ENCODE measurements around the gene CZIB. TPM values are rescaled to one million over a fixed set of nuclear protein-coding genes. Genes with fewer than 3 reads are reported as not detected.

Gene CZIB
- total RNA-seq, 1 experiment from 2014 or later: 43.1 TPM

DNA sequence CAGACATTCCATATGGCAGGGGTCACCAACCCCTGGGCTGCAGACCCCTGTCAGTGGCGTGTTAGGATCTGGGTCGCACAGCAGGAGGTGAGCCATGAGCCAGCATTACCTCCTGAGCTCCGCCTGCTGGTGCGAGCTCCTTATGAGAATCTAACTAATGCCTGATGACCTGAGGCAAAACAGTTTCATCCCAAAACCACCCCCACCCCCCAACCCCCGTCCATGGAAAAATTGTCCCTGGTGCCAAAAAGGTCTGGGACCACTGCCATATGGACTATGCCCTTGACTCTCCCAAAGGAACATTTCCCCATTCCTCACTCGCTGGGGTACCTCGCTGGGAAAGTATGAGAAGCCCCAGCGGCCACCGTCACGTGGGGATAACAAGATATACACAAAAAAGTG is 30.2 kb downstream of the CZIB start:
- no peaks in the 10 kb centered on the region for H3K36me3 ChIP-seq (ENCODE audit: control insufficient read depth in 1 of 2, insufficient read depth in 2 of 2, low read length in 2 of 2)
- no peak for TF ChIP-seq SRF (IDR thresholded peaks at IDR 0.05; ENCODE audit: low read depth)
- no peaks in the 10 kb centered on the region for H3K79me2 ChIP-seq (ENCODE audit: insufficient read depth, low read length)
- POLR2A ChIA-PET: no interaction called here
- no peak for DNase-seq (ENCODE audit: low read depth, low spot score)
- RAD21 ChIA-PET (ENCODE audit: low non-redundant PET in 1 of 2, low total read pairs in 2 of 2, uncharacterized antibody in 2 of 2, unreplicated experiment in 2 of 2): interaction anchor here in 1 of 2 experiments (0.6 kb wide), 1 partner anchor 26 kb away, joined by 5 read pairs; no protein-coding TSS in a partner anchor
- no peak for ATAC-seq
- no peak overlapping the region for H2AFZ ChIP-seq (ENCODE audit: low read depth, low read length, poor library complexity, severe bottlenecking)
- H4K20me1 ChIP-seq (ENCODE audit: insufficient read depth): no peaks in the 10 kb centered on the region
- CTCF ChIA-PET: no interaction called here
- H3K4me1 ChIP-seq (ENCODE audit: control insufficient read depth in 1 of 2, insufficient read depth in 2 of 2, low read length in 2 of 2): peaks cover 0 to 4% of the 10 kb centered on the region in 2 experiments; a peak in 1 of 4 replicates
- no peak overlapping the region for H3K9ac ChIP-seq (ENCODE audit: low read length)
- H3K4me2 ChIP-seq (ENCODE audit: low read length): no peak overlapping the region
- BruUV-seq (replicated peaks): no TSS peak
- H3K27me3 ChIP-seq (ENCODE audit: insufficient read depth, low read length): no peaks in the 10 kb centered on the region
- H3K9me2 ChIP-seq (ENCODE audit: insufficient read depth): no peaks in the 10 kb centered on the region
- no peak overlapping the region for H3K27ac ChIP-seq (ENCODE audit: low read depth, low read length)
- H3K4me3 ChIP-seq (replicated peaks in 1 of 2; ENCODE audit: low read depth in 1 of 2, low read length in 2 of 2): no peak overlapping the region
- intact Hi-C loops (cut with micrococcal nuclease): no loop called here
- no peaks in the 10 kb centered on the region for H3K9me3 ChIP-seq (ENCODE audit: control insufficient read depth in 1 of 2, insufficient read depth in 1 of 2, low read depth in 1 of 2, low read length in 2 of 2)

DNA sequence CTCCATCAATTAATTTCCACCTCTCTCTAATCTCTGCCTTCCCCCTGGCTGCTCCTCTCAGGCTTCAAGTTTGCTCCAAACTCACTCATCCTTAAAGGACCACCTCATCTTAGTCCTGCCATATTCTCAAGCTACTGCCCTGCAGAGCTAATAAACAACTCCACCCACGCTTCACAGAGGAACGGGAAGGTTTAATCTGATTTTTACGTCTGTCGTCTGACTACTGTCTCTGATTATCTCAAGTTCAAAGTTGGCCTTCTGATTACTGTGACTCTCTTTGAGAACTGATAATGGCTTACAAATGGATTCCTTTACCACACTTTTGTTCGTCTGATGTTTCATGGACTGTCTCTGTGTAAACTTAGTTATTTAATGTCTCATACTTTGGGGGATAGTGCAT is 31.4 kb downstream of the CZIB start:
- ChIA-PET CTCF (no interaction called here), RAD21 (ENCODE audit: low non-redundant PET in 1 of 2, low total read pairs in 2 of 2, uncharacterized antibody in 2 of 2, unreplicated experiment in 2 of 2) (no interaction called here), POLR2A (no interaction called here)
- H3K9me3 ChIP-seq (ENCODE audit: control insufficient read depth in 1 of 2, insufficient read depth in 1 of 2, low read depth in 1 of 2, low read length in 2 of 2): no peaks in the 10 kb centered on the region
- TF ChIP-seq ZNF274 (IDR thresholded peaks at IDR 0.05; ENCODE audit: low read depth, low read length): no peak
- TF ChIP-seq, protein P1, sequence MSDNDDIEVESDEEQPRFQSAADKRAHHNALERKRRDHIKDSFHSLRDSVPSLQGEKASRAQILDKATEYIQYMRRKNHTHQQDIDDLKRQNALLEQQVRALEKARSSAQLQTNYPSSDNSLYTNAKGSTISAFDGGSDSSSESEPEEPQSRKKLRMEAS (IDR thresholded peaks at IDR 0.05): no peak
- TF ChIP-seq EZH2 (IDR thresholded peaks at IDR 0.05): no peak
- no peak for TF ChIP-seq CBX3 (IDR thresholded peaks at IDR 0.05; ENCODE audit: low read depth)
- TF ChIP-seq YY1 (IDR thresholded peaks at IDR 0.05; ENCODE audit: extremely low read depth, insufficient replicate concordance, low read depth, low read length): no peak
- TF ChIP-seq RAD21 (IDR thresholded peaks at IDR 0.05; ENCODE audit: low read depth): no peak
- TF ChIP-seq ELF1 (IDR thresholded peaks at IDR 0.05; ENCODE audit: borderline replicate concordance, low read depth): no peak
- TF ChIP-seq TCF7L2 (IDR thresholded peaks at IDR 0.05; ENCODE audit: borderline replicate concordance, extremely low read depth, insufficient read depth, insufficient read length): no peak
- TF ChIP-seq POLR2A (IDR thresholded peaks at IDR 0.05; ENCODE audit: borderline replicate concordance, extremely low read depth, insufficient read depth, insufficient read length): no peak
- no peak for TF ChIP-seq SRF (IDR thresholded peaks at IDR 0.05; ENCODE audit: low read depth)
- TF ChIP-seq JUND (IDR thresholded peaks at IDR 0.05): no peak
- TF ChIP-seq CEBPB (IDR thresholded peaks at IDR 0.05; ENCODE audit: low read depth): no peak
- TF ChIP-seq EGR1 (IDR thresholded peaks at IDR 0.05; ENCODE audit: low read depth): no peak
- no peak for TF ChIP-seq FOSL1 (IDR thresholded peaks at IDR 0.05; ENCODE audit: low read depth)
- H2AFZ ChIP-seq (ENCODE audit: low read depth, low read length, poor library complexity, severe bottlenecking): no peak overlapping the region
- no peak overlapping the region for H3K27ac ChIP-seq (ENCODE audit: low read depth, low read length)
- H3K4me2 ChIP-seq (ENCODE audit: low read length): no peak overlapping the region
- no peak overlapping the region for H3K4me3 ChIP-seq (replicated peaks in 1 of 2; ENCODE audit: low read depth in 1 of 2, low read length in 2 of 2)
- H3K9ac ChIP-seq (ENCODE audit: low read length): no peak overlapping the region
- no peaks in the 10 kb centered on the region for H3K9me2 ChIP-seq (ENCODE audit: insufficient read depth)
- H4K20me1 ChIP-seq (ENCODE audit: insufficient read depth): no peaks in the 10 kb centered on the region
- ATAC-seq: no peak
- DNase-seq (ENCODE audit: low read depth, low spot score): no peak
- BruUV-seq (replicated peaks): no TSS peak
- no peaks in the 10 kb centered on the region for H3K27me3 ChIP-seq (ENCODE audit: insufficient read depth, low read length)
- intact Hi-C loops (cut with micrococcal nuclease): loop anchor here (10.0 kb wide), 1 partner anchor 174 kb away; no protein-coding TSS in a partner anchor
- no peaks in the 10 kb centered on the region for H3K79me2 ChIP-seq (ENCODE audit: insufficient read depth, low read length)
- no peaks in the 10 kb centered on the region for H3K36me3 ChIP-seq (ENCODE audit: control insufficient read depth in 1 of 2, insufficient read depth in 2 of 2, low read length in 2 of 2)
- H3K4me1 ChIP-seq (ENCODE audit: control insufficient read depth in 1 of 2, insufficient read depth in 2 of 2, low read length in 2 of 2): peaks cover 0 to 4% of the 10 kb centered on the region in 2 experiments; a peak in 1 of 4 replicates

Measured in HCT116 (cell line).